HEK293 (cell line): ENCODE data around the gene MACROD1.
A peak's percentile ranks its signal among the peaks of the same experiment; 100 is the strongest.

Experiments
- CTCF ChIA-PET: fragments of 350-600 bp; formaldehyde crosslinking; extraction: SDS; loops from one replicate; lab custom pipeline; 2021; ENCODE audit warnings: antibody characterized with exemption; lab: Yijun Ruan, JAX
- POLR2A ChIA-PET: fragments of 300-600 bp; formaldehyde crosslinking; extraction: SDS; loops from one replicate; lab custom pipeline; 2020; ENCODE audit warnings: antibody characterized with exemption, inconsistent platforms; lab: Yijun Ruan, JAX
- H3K27ac ChIP-seq: fragments of 200-500 bp; sonication (Bioruptor generic); 2 replicates; pipeline ENCODE4 v1.5.1; 2014; ENCODE audit warnings: low read depth, low read length, control low read depth, inconsistent platforms; ENCODE audit errors: extremely low read depth
- H3K36me3 ChIP-seq, 2 experiments: fragments of 200-500 bp in 1 of 2; sonication (Bioruptor generic) in 1 of 2; 1 replicate in 1 of 2; 2 replicates in 1 of 2; pipeline ENCODE4 v1.5.1; 2014 to 2017; ENCODE audit warnings: inconsistent platforms in 2 of 2, low read length in 2 of 2; ENCODE audit not compliant: control insufficient read depth in 2 of 2, insufficient read depth in 1 of 2
- H3K4me1 ChIP-seq: fragments of 200-500 bp; sonication (Bioruptor generic); 2 replicates; pipeline ENCODE4 v1.5.1; 2014; ENCODE audit warnings: mild to moderate bottlenecking, low read length, inconsistent platforms; ENCODE audit not compliant: control insufficient read depth, insufficient read depth
- H3K4me3 ChIP-seq: 2 replicates; pipeline ENCODE4 v1.5.1; 2011; ENCODE audit warnings: low read depth, mild to moderate bottlenecking, control low read depth, low read length, moderate library complexity
- H3K9me3 ChIP-seq: fragments of 200-500 bp; sonication (Bioruptor generic); 2 replicates; pipeline ENCODE4 v1.5.1; 2014; ENCODE audit warnings: low read depth, low read length, inconsistent platforms; ENCODE audit not compliant: control insufficient read depth, insufficient read depth
- EGR2 ChIP-seq: fragments of 450-650 bp; formaldehyde crosslinking; IDR thresholded peaks from 2 replicates; pipeline ENCODE4 v1.5.1; 2016; ENCODE audit warnings: low read depth, missing biosample characterization, missing genetic modification characterization
- GLI2 ChIP-seq: fragments of 450-650 bp; formaldehyde crosslinking; IDR thresholded peaks from 2 replicates; pipeline ENCODE4; 2017; ENCODE audit warnings: missing biosample characterization, missing genetic modification characterization, low read depth, borderline replicate concordance
- GLIS2 ChIP-seq: fragments of 450-650 bp; formaldehyde crosslinking; IDR thresholded peaks from 2 replicates; pipeline ENCODE4 v1.5.1; 2016; ENCODE audit warnings: missing biosample characterization, missing genetic modification characterization
- HIC1 ChIP-seq: fragments of 450-650 bp; formaldehyde crosslinking; IDR thresholded peaks from 2 replicates; pipeline ENCODE4 v1.5.1; 2016; ENCODE audit warnings: missing biosample characterization, missing genetic modification characterization
- KLF1 ChIP-seq: fragments of 450-650 bp; formaldehyde crosslinking; IDR thresholded peaks from 2 replicates; pipeline ENCODE4 v1.5.1; 2016; ENCODE audit warnings: missing biosample characterization, missing genetic modification characterization
- KLF16 ChIP-seq: fragments of 450-650 bp; formaldehyde crosslinking; IDR thresholded peaks from 2 replicates; pipeline ENCODE4 v1.5.1; 2017; ENCODE audit warnings: missing biosample characterization, missing genetic modification characterization
- KLF8 ChIP-seq: fragments of 450-650 bp; formaldehyde crosslinking; IDR thresholded peaks from 2 replicates; pipeline ENCODE4 v1.5.1; 2016; ENCODE audit warnings: missing biosample characterization, missing genetic modification characterization
- KLF9 ChIP-seq: fragments of 450-650 bp; formaldehyde crosslinking; IDR thresholded peaks from 2 replicates; pipeline ENCODE4 v1.5.1; 2016; ENCODE audit warnings: missing biosample characterization, missing genetic modification characterization, low read depth
- PRDM1 ChIP-seq: fragments of 450-650 bp; formaldehyde crosslinking; IDR thresholded peaks from 2 replicates; pipeline ENCODE4; 2016; ENCODE audit warnings: missing biosample characterization, missing genetic modification characterization
- SP2 ChIP-seq: fragments of 450-650 bp; formaldehyde crosslinking; IDR thresholded peaks from 2 replicates; pipeline ENCODE4 v1.5.1; 2016; ENCODE audit warnings: missing biosample characterization, missing genetic modification characterization
- TCF7L2 ChIP-seq: IDR thresholded peaks from 2 replicates; pipeline ENCODE4 v1.6.1; 2011; ENCODE audit warnings: low read depth, mild to moderate bottlenecking, inconsistent platforms, low read length, moderate library complexity, borderline replicate concordance
- WT1 ChIP-seq: fragments of 450-650 bp; formaldehyde crosslinking; IDR thresholded peaks from 2 replicates; pipeline ENCODE4 v1.5.1; 2016; ENCODE audit warnings: missing biosample characterization, missing genetic modification characterization
- ZBTB44 ChIP-seq: fragments of 450-650 bp; IDR thresholded peaks from 2 replicates; pipeline ENCODE4 v1.5.1; 2018; ENCODE audit warnings: missing biosample characterization, mild to moderate bottlenecking, missing genetic modification characterization
- ZBTB6 ChIP-seq: fragments of 450-650 bp; formaldehyde crosslinking; IDR thresholded peaks from 2 replicates; pipeline ENCODE4 v1.5.1; 2017; ENCODE audit warnings: missing biosample characterization, missing genetic modification characterization
- ZFHX2 ChIP-seq: fragments of 450-650 bp; formaldehyde crosslinking; conservative IDR thresholded peaks from 2 replicates; pipeline ENCODE4 v1.5.1; 2016; ENCODE audit warnings: missing biosample characterization, missing genetic modification characterization
- ZFP69B ChIP-seq: fragments of 450-650 bp; formaldehyde crosslinking; IDR thresholded peaks from 2 replicates; pipeline ENCODE4 v1.5.1; 2016; ENCODE audit warnings: missing biosample characterization, missing genetic modification characterization
- ZNF510 ChIP-seq: fragments of 450-650 bp; formaldehyde crosslinking; IDR thresholded peaks from 2 replicates; pipeline ENCODE4 v1.5.1; 2018; ENCODE audit warnings: mild to moderate bottlenecking, missing genetic modification characterization, missing biosample characterization; ENCODE audit not compliant: insufficient replicate concordance
- ZNF558 ChIP-seq: fragments of 450-650 bp; formaldehyde crosslinking; IDR thresholded peaks from 2 replicates; pipeline ENCODE4 v1.5.1; 2016; ENCODE audit warnings: missing biosample characterization, missing genetic modification characterization
- ZNF600 ChIP-seq: fragments of 450-650 bp; formaldehyde crosslinking; IDR thresholded peaks from 2 replicates; pipeline ENCODE4 v1.5.1; 2016; ENCODE audit warnings: missing biosample characterization, missing genetic modification characterization
- ZNF660 ChIP-seq: fragments of 450-650 bp; IDR thresholded peaks from 2 replicates; pipeline ENCODE4 v1.5.1; 2018; ENCODE audit warnings: missing biosample characterization, mild to moderate bottlenecking, missing genetic modification characterization
- ZNF785 ChIP-seq: fragments of 450-650 bp; formaldehyde crosslinking; IDR thresholded peaks from 2 replicates; pipeline ENCODE4 v1.5.1; 2016; ENCODE audit warnings: missing biosample characterization, missing genetic modification characterization
- ZSCAN30 ChIP-seq: fragments of 450-650 bp; IDR thresholded peaks from 2 replicates; pipeline ENCODE4 v1.5.1; 2018; ENCODE audit warnings: missing biosample characterization, mild to moderate bottlenecking, missing genetic modification characterization, moderate library complexity
- ZSCAN4 ChIP-seq: fragments of 450-650 bp; formaldehyde crosslinking; IDR thresholded peaks from 2 replicates; pipeline ENCODE4 v1.5.1; 2017; ENCODE audit warnings: missing biosample characterization, missing genetic modification characterization
- TF ChIP-seq, protein P1 (sequence below): fragments of 450-650 bp; formaldehyde crosslinking; IDR thresholded peaks from 2 replicates; pipeline ENCODE4 v1.5.1; 2016; ENCODE audit warnings: missing biosample characterization, missing genetic modification characterization

Gene MACROD1

DNA sequence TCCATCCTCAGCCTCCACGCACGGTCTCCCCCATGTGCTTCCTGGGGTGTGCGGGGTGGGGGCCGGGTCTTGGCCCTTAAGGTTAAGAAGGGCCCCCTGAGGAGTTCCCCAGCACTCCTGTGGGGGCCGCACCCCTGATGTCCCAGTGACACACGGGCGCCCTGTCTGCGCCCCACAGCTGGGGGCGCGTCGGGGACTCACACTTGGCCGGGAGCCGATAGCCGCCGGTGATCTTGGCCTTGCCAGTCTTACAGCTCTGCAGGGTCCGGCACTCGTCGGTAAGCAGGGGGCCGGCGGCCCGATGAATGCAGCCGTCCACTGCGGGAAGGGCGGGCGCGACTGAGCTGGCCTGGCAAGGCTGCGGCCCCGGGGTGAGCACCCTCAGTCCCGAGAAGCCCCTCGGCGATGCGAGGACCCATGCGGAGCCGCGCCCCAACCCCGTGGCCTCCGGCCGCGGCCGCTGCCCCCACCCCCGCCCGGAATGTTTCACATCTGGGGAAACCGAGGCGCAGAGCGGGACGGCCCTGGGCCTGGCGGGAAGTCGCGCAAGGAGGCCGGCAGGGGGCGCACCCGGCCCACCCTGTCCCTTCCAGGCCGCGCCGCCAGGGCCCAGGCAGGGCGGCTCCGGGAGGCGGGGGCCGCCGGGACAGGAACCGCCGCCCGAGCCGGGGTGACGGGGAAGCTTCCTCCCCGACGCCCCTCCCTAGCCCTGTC lies 165.7 kb downstream of the MACROD1 start:
- CTCF ChIA-PET, result interaction anchor here (0.6 to 4.3 kb wide), 13 partner anchors 9 to 535 kb away, joined by 3 to 70 read pairs (median 4); no protein-coding TSS in a partner anchor
- Histone ChIP-seq H3K36me3 (peaks cover 4 to 53% of the 10 kb centered on the region in 2 experiments; a peak in 2 of 3 replicates), H3K27ac (peak overlapping the region; percentile 16; the same call in 1 of the 2 replicates), H3K4me3 (no peak overlapping the region), H3K4me1 (no peaks in the 10 kb centered on the region), H3K9me3 (no peaks in the 10 kb centered on the region)
- POLR2A ChIA-PET, result interaction anchor here (0.5 to 4.7 kb wide), 6 partner anchors 11 to 185 kb away, joined by 3 to 18 read pairs (median 3); partner anchors contain the start of genes MARK2 and STIP1
- TF ChIP-seq ZSCAN4 (tag by site-specific recombination) (no peak), PRDM1 (tag by site-specific recombination) (no peak), ZNF785 (tag by site-specific recombination) (no peak), ZNF660 (tag by site-specific recombination) (no peak), KLF16 (tag by site-specific recombination) (no peak), GLI2 (tag by site-specific recombination) (no peak), ZNF558 (tag by site-specific recombination) (no peak)

DNA sequence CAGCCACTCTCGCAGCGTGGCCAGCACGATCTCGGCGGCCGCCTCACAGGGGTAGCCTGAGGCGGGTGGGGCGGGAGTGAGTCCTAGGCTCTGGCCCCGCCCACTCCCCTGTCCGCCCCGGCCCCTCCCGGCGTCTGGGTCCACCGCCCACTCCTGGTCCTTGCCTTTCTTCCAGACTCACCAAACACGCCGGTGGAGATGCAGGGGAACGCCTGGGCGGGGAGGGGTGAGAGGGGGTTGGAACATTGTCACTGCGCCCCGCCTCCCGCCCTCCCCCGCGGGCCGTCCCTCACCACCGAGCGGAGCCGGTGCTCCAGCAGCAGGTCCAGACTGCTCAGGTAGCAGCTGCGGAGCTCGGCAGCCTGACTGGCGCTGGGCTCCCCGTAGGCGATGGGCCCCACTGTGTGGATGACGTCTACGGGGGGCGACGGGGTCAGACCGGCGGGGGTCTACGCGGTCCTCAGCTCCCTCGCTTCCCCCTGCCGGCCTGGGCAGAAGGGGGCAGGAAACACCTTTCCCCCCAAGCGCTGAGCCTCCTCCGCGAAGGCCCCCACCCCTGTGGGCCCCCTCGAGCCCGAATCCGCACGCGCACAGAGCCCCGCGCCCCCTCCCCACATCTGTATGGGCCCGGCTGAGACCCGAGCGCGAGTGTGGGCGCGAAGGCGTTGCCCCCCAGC lies 166.4 kb downstream of the MACROD1 start:
- ChIA-PET CTCF (interaction anchor here (0.6 to 4.3 kb wide), 11 partner anchors 8 to 536 kb away, joined by 3 to 70 read pairs (median 3); no protein-coding TSS in a partner anchor), POLR2A (interaction anchor here (0.5 to 4.7 kb wide), 6 partner anchors 10 to 186 kb away, joined by 3 to 18 read pairs (median 3); partner anchors contain the start of gene STIP1)
- no peaks in the 10 kb centered on the region for H3K9me3 ChIP-seq
- H3K27ac ChIP-seq, result peak overlapping the region; percentile 16; the same call in 1 of the 2 replicates
- peaks cover 4 to 60% of the 10 kb centered on the region in 2 experiments; a peak in 2 of 3 replicates for H3K36me3 ChIP-seq
- H3K4me1 ChIP-seq, result no peaks in the 10 kb centered on the region
- H3K4me3 ChIP-seq, result no peak overlapping the region
- TF ChIP-seq GLIS2 (peak; percentile 68; the same call in 1 of the 2 replicates), ZNF600 (tag by site-specific recombination) (0 out of 2 replicates have a peak, but pooled peaks have one; percentile 21), ZBTB6 (peak; percentile 33; the same call in 1 of the 2 replicates), WT1 (tag by site-specific recombination) (no peak), EGR2 (tag by site-specific recombination) (peak; percentile 49; the same call in 1 of the 2 replicates), ZFHX2 (tag by site-specific recombination) (peak; percentile 48; the same call in 1 of the 2 replicates), ZSCAN30 (tag by site-specific recombination) (no peak), ZFP69B (0 out of 2 replicates have a peak, but pooled peaks have one; percentile 17), ZBTB44 (tag by site-specific recombination) (no peak), HIC1 (tag by site-specific recombination) (no peak), SP2 (tag by site-specific recombination) (peak; percentile 33), KLF9 (tag by site-specific recombination) (peak; percentile 24; the same call in 1 of the 2 replicates), KLF8 (tag by site-specific recombination) (peak; percentile 86), KLF1 (tag by site-specific recombination) (peak; percentile 94), TCF7L2 (no peak), ZNF510 (no peak)
- TF ChIP-seq, protein P1, sequence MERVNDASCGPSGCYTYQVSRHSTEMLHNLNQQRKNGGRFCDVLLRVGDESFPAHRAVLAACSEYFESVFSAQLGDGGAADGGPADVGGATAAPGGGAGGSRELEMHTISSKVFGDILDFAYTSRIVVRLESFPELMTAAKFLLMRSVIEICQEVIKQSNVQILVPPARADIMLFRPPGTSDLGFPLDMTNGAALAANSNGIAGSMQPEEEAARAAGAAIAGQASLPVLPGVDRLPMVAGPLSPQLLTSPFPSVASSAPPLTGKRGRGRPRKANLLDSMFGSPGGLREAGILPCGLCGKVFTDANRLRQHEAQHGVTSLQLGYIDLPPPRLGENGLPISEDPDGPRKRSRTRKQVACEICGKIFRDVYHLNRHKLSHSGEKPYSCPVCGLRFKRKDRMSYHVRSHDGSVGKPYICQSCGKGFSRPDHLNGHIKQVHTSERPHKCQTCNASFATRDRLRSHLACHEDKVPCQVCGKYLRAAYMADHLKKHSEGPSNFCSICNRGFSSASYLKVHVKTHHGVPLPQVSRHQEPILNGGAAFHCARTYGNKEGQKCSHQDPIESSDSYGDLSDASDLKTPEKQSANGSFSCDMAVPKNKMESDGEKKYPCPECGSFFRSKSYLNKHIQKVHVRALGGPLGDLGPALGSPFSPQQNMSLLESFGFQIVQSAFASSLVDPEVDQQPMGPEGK (tag by site-specific recombination), result 0 out of 2 replicates have a peak, but pooled peaks have one; percentile 29
